Activated CD4-positive, alpha-beta memory T cell treated with anti-CD3 and anti-CD28 coated beads for 36 hours (primary cell): ENCODE data around the gene PDZD2. TPM values are rescaled to one million over a fixed set of nuclear protein-coding genes. Genes with fewer than 3 reads are reported as not detected.
"Not testable (repeated sequence)": the region's sequence is repeated elsewhere in the genome, so short reads cannot be mapped to it uniquely, and the experiment has no call there.

Experiments
- CTCF ChIA-PET: fragments of 350-600 bp; sonication (Branson Sonifier 250); formaldehyde crosslinking; loops from one replicate; lab custom pipeline; 2021; ENCODE audit warnings: antibody characterized with exemption, inconsistent platforms; lab: Charles Lee
- POLR2A ChIA-PET: fragments of 350-600 bp; sonication (Branson Sonifier 250); formaldehyde crosslinking; loops from one replicate; lab custom pipeline; 2021; ENCODE audit warnings: antibody characterized with exemption; lab: Charles Lee
- DNase-seq: peaks from one replicate; pipeline ENCODE4 v3.0.0-alpha.2; 2020
- H3K27ac Mint-ChIP-seq: one replicate; pipeline ENCODE4 v1.8.0; 2021; ENCODE audit warnings: mixed read lengths
- H3K27me3 Mint-ChIP-seq: one replicate; pipeline ENCODE4 v1.8.0; 2021; ENCODE audit warnings: mixed read lengths
- H3K36me3 Mint-ChIP-seq: one replicate; pipeline ENCODE4 v1.8.0; 2021; ENCODE audit warnings: mixed read lengths
- H3K4me1 Mint-ChIP-seq: one replicate; pipeline ENCODE4 v1.8.0; 2021; ENCODE audit warnings: low read depth, mixed read lengths
- H3K4me3 Mint-ChIP-seq: one replicate; pipeline ENCODE4 v1.8.0; 2021; ENCODE audit warnings: mild to moderate bottlenecking, mixed read lengths
- H3K9me3 Mint-ChIP-seq: one replicate; pipeline ENCODE4 v1.8.0; 2021; ENCODE audit warnings: mixed read lengths
- intact Hi-C: fragments of 100-400 bp; cut with micrococcal nuclease; formaldehyde crosslinking; loops from one replicate; pipeline ENCODE4 v1.15.1; 2023
- total RNA-seq, 2 experiments: library from RNA; stranded (reverse); gene quantifications; one replicate each; pipeline ENCODE4 v1.2.3, GENCODE V29; 2021

Gene PDZD2
- total RNA-seq, 2 experiments from 2014 or later, result not detected

GRCh38 chr5:32061236-32061635 lies 422.3 kb downstream of the PDZD2 start:
- Mint-ChIP-seq H3K36me3 (no peaks in the 10 kb centered on the region), H3K9me3 (no peaks in the 10 kb centered on the region), H3K4me3 (no peak overlapping the region), H3K4me1 (no peaks in the 10 kb centered on the region), H3K27me3 (peaks cover 3% of the 10 kb centered on the region), H3K27ac (no peak overlapping the region)
- ChIA-PET POLR2A (no interaction called here), CTCF (no interaction called here)
- no peak for DNase-seq
- intact Hi-C loops, result no loop called here

GRCh38 chr5:32066448-32066847 lies 427.5 kb downstream of the PDZD2 start:
- Mint-ChIP-seq H3K27ac (no peak overlapping the region), H3K36me3 (no peaks in the 10 kb centered on the region), H3K4me3 (no peak overlapping the region), H3K9me3 (no peaks in the 10 kb centered on the region), H3K27me3 (no peaks in the 10 kb centered on the region), H3K4me1 (no peaks in the 10 kb centered on the region)
- intact Hi-C loops, result no loop called here
- no peak for DNase-seq
- ChIA-PET CTCF (interaction anchor here (1.2 kb wide), 2 partner anchors 11 to 27 kb away, joined by 3 to 4 read pairs; no protein-coding TSS in a partner anchor), POLR2A (no interaction called here)

- no peaks in the 10 kb centered on the region for H3K4me1 Mint-ChIP-seq
- intact Hi-C loops, result no loop called here
- no peak for DNase-seq
- ChIA-PET CTCF (no interaction called here), POLR2A (interaction anchor here (0.7 kb wide), 1 partner anchor 10 kb away, joined by 3 read pairs; no protein-coding TSS in a partner anchor)
- H3K4me3 Mint-ChIP-seq, result no peak overlapping the region
- H3K36me3 Mint-ChIP-seq, result no peaks in the 10 kb centered on the region
- H3K27ac Mint-ChIP-seq, result no peak overlapping the region
- no peaks in the 10 kb centered on the region for H3K27me3 Mint-ChIP-seq
- H3K9me3 Mint-ChIP-seq, result no peaks in the 10 kb centered on the region
These were observed 429.0 kb downstream of the PDZD2 start for GRCh38 chr5:32067774-32068470.

DNA sequence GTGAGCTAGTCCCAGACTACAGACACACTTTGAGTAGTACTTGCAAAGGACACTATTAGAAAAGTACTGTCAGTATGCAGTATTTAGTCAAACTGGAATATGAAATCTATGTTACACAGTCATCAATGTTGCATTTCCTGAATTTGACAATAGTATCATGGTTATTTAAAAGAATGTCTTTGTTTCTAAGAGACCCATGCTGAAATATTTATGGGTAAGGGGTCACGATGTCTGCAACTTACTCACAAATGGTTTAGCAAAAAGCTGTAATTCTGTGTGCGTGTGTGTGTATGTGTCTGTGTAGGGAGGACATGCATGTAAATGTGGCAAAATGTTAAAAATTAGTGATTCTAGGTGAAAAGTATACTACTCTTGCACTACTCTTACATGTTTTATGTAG lies 429.6 kb downstream of the PDZD2 start:
- no peak overlapping the region for H3K4me3 Mint-ChIP-seq
- H3K9me3 Mint-ChIP-seq, result no peaks in the 10 kb centered on the region
- intact Hi-C loops, result no loop called here
- H3K36me3 Mint-ChIP-seq, result no peaks in the 10 kb centered on the region
- CTCF ChIA-PET, result no interaction called here
- no peaks in the 10 kb centered on the region for H3K27me3 Mint-ChIP-seq
- DNase-seq, result no peak
- no peaks in the 10 kb centered on the region for H3K4me1 Mint-ChIP-seq
- POLR2A ChIA-PET, result interaction anchor here (0.7 kb wide), 1 partner anchor 10 kb away, joined by 3 read pairs; no protein-coding TSS in a partner anchor
- H3K27ac Mint-ChIP-seq, result no peak overlapping the region

DNA sequence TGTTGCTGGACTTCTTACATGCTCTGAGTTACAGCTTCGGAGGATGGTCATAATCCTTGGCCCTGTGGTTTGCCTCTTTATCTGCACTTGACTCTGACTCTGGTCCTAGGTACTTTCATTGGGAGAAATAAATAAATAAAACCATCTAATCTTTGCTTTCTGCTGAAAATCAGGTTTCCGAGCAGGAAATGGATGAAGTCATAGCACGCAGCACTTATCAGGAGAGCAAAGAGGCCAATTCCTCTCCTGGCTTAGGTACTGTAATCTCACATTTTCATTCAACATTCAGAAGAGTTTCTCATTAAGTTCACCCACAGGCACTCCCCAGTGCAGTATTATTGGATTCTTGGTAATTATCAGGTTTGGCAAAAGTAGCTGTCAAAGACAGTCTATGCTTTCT lies 430.5 kb downstream of the PDZD2 start:
- CTCF ChIA-PET, result no interaction called here
- H3K27me3 Mint-ChIP-seq, result no peaks in the 10 kb centered on the region
- intact Hi-C loops, result no loop called here

DNA sequence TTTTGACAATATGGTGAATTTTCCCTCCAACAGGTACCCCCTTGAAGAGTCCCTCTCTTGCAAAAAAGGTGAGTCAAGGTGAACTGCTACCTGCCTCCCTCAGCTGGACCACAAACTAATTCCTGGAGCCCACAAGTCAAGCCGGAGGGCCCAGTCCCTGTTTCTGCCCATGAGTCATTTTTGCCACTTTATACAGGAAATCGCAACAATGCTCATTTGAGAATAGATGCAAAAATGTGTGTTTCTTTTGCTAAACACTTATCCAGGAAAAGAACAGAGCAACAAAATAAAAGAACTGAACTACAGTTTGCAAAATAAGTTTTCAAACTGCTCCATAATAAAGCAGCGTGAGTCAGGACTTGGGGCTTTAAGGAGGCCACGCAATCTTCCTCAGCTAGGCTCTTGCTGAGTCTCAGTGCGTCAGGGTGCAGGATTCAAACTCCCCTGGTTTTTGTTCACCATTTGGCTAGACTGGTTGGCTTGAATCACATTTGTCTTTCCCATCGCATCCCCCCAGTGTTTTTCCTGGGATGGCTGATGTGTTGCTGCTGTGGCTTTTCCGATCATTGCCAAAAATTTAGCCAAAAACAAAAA lies 432.5 kb downstream of the PDZD2 start:
- ChIA-PET CTCF (interaction anchor here (0.6 kb wide), 1 partner anchor 432 kb away, joined by 3 read pairs; the partner anchor contains the start of gene PDZD2), POLR2A (no interaction called here)
- Mint-ChIP-seq H3K36me3 (no peaks in the 10 kb centered on the region), H3K27me3 (no peaks in the 10 kb centered on the region), H3K4me1 (no peaks in the 10 kb centered on the region), H3K4me3 (no peak overlapping the region), H3K9me3 (no peaks in the 10 kb centered on the region), H3K27ac (no peak overlapping the region)
- intact Hi-C loops, result no loop called here
- no peak for DNase-seq

More for the DNA sequence above, 430.5 kb downstream of the PDZD2 start:
- Mint-ChIP-seq H3K27ac (no peak overlapping the region), H3K4me3 (no peak overlapping the region), H3K4me1 (no peaks in the 10 kb centered on the region), H3K9me3 (no peaks in the 10 kb centered on the region), H3K36me3 (no peaks in the 10 kb centered on the region)
- no peak for DNase-seq
- POLR2A ChIA-PET, result no interaction called here

GRCh38 chr5:32072054-32072453 lies 433.1 kb downstream of the PDZD2 start:
- DNase-seq, result no peak
- Mint-ChIP-seq H3K27me3 (no peaks in the 10 kb centered on the region), H3K4me1 (no peaks in the 10 kb centered on the region), H3K36me3 (no peaks in the 10 kb centered on the region), H3K27ac (no peak overlapping the region), H3K4me3 (no peak overlapping the region), H3K9me3 (no peaks in the 10 kb centered on the region)
- ChIA-PET CTCF (interaction anchor here (0.8 kb wide), 1 partner anchor 21 kb away, joined by 3 read pairs; no protein-coding TSS in a partner anchor), POLR2A (no interaction called here)
- intact Hi-C loops, result no loop called here

- H3K4me3 Mint-ChIP-seq, result no peak overlapping the region
- peaks cover 3% of the 10 kb centered on the region for H3K4me1 Mint-ChIP-seq
- H3K36me3 Mint-ChIP-seq, result no peaks in the 10 kb centered on the region
- DNase-seq, result no peak
- ChIA-PET POLR2A (interaction anchor here (0.6 kb wide), 1 partner anchor 11 kb away, joined by 6 read pairs; no protein-coding TSS in a partner anchor), CTCF (interaction anchor here (1.1 to 1.3 kb wide), 2 partner anchors 19 to 492 kb away, joined by 4 to 9 read pairs; no protein-coding TSS in a partner anchor)
- no peaks in the 10 kb centered on the region for H3K9me3 Mint-ChIP-seq
- no peaks in the 10 kb centered on the region for H3K27me3 Mint-ChIP-seq
- H3K27ac Mint-ChIP-seq, result no peak overlapping the region
- intact Hi-C loops, result no loop called here
These were observed 435.5 kb downstream of the PDZD2 start for GRCh38 chr5:32074401-32074800.

DNA sequence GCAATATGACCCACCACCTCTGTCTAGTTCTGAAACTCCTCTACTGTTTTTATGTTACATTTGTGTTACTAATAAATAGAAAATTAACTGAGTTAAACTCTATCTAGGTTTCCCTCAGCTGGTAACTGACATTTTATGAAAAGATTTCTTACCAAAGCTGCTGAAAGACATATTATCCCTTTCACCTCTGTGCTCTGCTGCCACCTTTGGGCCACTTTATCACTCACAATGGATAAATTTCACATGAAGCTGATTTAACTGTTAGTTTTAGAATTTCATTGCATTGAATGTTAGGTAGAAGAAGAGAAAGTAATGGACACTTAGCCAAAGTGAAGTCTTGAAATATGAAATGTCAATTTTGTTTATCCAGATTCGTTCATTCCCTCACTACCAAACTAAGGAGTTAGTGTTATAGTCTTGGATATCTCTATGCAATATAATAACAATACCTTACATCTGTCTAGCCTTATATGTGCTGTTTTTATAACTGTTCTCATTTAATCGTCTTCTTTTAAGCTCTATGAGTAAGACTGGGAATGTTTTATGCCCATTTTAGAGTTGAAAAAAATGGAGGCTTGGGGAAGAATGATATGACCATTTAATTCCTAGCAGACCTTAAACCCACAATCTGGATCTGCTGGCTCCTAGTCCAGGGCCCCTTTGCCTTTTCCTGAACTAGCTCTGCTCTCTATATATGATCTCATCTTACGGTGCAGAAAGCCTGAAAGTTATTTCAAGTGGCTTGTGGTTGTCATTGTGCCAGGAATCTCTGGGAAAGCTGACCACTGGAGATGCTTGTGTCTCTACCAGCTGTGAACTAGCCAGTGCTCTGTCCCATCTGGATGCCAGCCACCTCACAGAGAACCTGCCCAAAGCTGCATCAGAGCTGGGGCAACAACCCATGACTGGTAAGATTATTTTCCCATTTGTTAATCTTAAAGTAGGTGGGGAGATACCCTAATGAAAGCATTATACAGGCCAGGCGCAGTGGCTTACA lies 438.1 kb downstream of the PDZD2 start:
- peak; percentile 47 for DNase-seq
- ChIA-PET POLR2A (interaction anchor here (0.7 kb wide), 1 partner anchor 106 kb away, joined by 3 read pairs; no protein-coding TSS in a partner anchor), CTCF (interaction anchor here (0.7 to 1.8 kb wide), 23 partner anchors 10 to 497 kb away, joined by 3 to 13 read pairs (median 3); no protein-coding TSS in a partner anchor)
- intact Hi-C loops, result loop anchor here (1.0 kb wide), 2 partner anchors 252 to 496 kb away; no protein-coding TSS in a partner anchor
- Mint-ChIP-seq H3K4me3 (no peak overlapping the region), H3K9me3 (no peaks in the 10 kb centered on the region), H3K4me1 (peaks cover 3% of the 10 kb centered on the region), H3K36me3 (no peaks in the 10 kb centered on the region), H3K27me3 (no peaks in the 10 kb centered on the region), H3K27ac (no peak overlapping the region)

DNA sequence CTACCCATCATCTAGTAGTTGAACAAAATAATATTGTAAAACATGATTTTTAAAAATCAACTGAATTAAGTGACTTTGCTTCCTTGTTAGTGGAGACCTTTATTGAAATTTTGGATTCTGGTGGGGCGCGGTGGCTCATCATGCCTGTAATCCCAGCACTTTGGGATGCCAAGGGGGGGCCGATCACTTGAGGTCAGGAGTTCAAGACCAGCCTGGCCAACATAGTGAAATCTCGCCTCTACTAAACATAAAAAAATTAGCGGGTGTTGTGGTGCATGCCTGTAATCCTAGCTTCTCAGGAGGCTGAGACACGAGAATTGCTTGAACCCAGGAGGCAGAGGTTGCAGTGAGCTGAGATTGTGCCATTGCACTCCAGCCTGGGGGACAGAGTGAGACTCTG lies 439.9 kb downstream of the PDZD2 start:
- POLR2A ChIA-PET, result interaction anchor here (0.7 kb wide), 1 partner anchor 271 kb away, joined by 4 read pairs; no protein-coding TSS in a partner anchor
- intact Hi-C loops, H3K9me3 Mint-ChIP-seq, H3K4me1 Mint-ChIP-seq, H3K36me3 Mint-ChIP-seq, H3K27ac Mint-ChIP-seq, H3K27me3 Mint-ChIP-seq, H3K4me3 Mint-ChIP-seq, CTCF ChIA-PET, DNase-seq: not testable (repeated sequence)

- H3K27me3 Mint-ChIP-seq, intact Hi-C loops, H3K9me3 Mint-ChIP-seq, H3K4me3 Mint-ChIP-seq, H3K4me1 Mint-ChIP-seq, H3K27ac Mint-ChIP-seq, H3K36me3 Mint-ChIP-seq, POLR2A ChIA-PET, DNase-seq: not testable (repeated sequence)
- CTCF ChIA-PET, result interaction anchor here (0.9 kb wide), 1 partner anchor 255 kb away, joined by 3 read pairs; no protein-coding TSS in a partner anchor
These were observed 441.6 kb downstream of the PDZD2 start for GRCh38 chr5:32080565-32080964.
